GM18907 (cell line): ENCODE data around the gene PLB1.

Experiments used
- ATAC-seq: cut with Tn5 transposase; IDR thresholded peaks from one replicate; pipeline ENCODE4 v1.9.1; 2021; ENCODE audit warnings: mild to moderate bottlenecking, moderate library complexity; ENCODE audit not compliant: unreplicated experiment

PLB1 gene

DNA sequence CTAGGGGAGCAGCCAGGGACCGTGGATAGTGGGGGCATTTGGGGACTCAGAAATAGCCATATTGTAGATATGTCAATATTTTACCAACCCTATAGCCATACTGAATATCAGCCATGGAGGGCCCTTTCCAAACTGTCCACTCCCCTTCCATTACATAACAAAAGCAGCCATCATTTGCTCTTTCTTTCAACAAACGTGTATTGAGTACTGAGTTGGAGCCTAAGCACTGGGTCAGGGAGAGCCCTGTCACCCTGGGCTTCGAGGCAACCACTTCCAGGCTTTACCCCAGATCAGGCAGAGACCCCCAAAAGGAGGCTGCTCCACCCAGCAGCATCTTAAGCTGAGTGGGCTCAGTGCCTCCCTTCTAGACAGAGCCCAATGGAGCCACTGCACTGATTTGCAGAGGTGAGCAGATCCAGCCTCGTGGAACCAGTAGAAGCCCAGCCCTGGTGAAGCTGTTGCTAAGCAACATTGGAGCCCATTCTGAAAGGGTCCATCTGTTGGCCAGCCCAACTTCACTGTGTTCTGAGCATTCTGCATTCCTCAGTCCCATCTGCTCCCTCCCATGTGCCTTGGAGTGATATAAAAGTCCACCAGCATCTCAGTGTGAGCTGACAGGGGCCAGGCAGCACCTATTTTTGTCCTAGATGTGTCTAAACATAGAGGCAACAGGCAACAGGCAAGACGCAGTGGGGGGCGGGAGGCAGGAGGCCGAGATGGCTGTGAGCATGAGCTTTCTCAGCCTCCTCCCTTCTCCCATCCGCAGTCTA lies 112.1 kb downstream of the PLB1 start:
- ATAC-seq: no peak

DNA sequence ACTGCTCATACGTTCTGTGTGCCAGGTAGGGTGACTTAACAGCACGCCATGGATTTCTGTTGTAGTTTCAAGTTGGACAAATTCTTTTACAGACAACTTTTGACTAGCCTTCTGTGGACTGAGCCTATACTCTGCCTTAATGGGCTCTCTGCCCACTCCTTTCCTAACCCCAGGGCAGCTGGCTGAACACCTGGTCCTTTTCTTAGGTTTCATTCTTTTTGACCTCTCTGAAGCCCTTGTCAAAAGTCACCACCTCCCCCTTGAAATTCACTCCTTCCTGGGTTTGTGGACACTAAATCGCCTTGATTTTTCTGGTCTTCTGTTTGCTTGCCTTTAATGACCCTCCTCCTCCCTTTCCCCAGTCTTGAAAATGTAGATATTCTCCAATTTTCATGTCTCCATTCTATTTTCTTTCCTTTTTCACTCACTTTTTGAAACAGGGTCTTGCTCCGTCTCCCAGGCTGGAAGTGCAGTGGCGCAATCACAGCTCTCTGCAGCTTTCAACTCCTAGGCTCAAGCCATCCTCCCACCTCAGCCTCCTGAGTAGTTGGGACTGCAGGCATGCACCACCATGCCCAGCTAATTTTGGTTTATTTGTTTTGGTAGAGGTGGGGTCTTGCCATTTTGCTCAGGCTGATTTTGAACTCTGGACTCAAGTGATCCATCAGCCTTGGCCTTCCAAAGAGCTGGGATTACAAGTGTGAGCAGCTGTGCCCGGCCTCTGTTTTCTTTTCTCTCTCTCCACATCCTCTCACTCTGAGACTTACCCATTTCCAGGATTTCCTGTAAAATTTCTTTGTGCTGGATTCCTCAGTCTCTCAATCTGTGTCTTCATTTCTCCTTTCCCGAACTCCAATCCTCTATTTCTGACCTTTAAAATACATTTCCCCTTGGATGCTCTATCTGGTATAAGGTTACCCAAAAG lies 112.9 kb downstream of the PLB1 start:
- ATAC-seq: no peak

DNA sequence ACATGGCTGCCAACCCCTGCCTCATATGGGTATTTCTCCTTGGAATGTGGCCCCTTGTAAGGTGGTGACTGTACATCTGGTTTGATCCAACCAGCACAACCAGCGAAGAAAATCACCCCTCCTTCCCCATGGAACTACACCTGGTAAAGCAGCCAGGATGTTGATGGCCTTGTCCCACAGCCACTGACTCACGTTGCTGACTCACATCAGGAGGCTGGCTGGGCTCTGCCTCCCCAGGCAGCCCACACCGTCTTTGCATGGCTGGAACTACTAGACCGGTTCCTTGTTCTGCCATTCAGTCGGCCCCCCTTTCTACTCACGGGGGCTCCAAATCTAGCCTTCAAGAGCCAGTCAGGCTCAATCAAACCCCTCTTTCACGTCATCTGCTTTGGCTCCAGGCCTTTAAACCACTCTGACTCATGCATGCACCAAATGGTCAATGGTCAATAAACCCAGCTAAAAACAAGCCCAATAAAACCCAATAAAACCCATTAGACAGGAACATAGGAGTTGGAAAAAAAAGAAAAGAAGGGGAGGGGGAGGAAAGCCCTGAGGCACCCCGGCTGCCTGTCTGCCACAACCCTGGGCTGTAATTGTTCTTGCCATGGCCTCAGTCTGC lies 114.8 kb downstream of the PLB1 start:
- ATAC-seq: no peak

DNA sequence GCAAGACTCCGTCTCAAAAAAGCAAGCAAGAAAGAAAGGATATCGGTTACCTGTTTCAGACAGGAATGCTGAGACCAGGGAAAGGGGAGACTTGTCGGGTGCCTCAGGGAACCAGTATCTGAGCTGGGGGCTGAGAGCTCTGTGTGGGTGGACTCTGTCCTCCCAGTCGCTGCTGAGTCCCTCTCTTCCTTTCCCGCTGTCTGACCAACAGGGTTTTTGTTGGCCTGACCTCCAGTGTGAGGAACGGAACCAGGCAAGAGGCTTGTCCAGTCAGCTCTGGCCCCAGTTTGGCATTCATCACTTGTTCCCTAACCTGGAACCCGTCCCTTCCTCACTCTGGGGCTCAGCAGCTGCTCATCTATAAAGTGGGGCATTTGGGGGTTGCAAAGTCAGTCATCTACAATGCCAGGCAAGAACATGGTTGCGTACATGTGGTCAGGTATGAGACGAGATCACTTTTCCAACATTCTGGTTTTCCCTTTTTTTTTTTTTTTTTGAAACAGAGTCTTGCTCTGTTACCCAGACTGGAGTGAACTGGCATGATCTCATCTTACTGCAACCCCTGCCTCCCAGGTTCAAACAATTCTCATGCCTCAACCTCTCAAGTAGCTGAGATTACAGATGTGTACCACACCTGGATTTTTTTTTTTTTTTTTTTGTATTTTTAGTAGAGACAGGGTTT lies 116.4 kb downstream of the PLB1 start:
- ATAC-seq: no peak

DNA sequence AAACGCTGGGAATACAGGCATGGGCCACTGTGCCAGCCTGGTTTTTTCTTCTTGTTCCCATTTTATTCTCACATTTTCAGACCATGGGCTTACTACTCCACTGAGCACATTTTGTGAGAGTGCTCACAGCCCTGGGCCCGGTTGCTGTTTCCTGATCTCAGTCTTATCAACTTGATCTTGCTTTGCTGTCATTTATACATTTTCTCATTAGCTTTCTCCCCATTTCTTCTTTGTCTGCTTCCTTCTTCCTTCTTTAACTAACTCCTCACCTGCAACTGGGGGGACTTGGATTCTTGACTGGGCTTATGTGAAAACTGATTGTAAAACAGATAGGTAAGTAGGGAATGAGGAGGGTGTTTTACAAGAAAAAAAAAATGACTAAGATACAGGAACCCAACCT lies 117.3 kb downstream of the PLB1 start:
- ATAC-seq: no peak

DNA sequence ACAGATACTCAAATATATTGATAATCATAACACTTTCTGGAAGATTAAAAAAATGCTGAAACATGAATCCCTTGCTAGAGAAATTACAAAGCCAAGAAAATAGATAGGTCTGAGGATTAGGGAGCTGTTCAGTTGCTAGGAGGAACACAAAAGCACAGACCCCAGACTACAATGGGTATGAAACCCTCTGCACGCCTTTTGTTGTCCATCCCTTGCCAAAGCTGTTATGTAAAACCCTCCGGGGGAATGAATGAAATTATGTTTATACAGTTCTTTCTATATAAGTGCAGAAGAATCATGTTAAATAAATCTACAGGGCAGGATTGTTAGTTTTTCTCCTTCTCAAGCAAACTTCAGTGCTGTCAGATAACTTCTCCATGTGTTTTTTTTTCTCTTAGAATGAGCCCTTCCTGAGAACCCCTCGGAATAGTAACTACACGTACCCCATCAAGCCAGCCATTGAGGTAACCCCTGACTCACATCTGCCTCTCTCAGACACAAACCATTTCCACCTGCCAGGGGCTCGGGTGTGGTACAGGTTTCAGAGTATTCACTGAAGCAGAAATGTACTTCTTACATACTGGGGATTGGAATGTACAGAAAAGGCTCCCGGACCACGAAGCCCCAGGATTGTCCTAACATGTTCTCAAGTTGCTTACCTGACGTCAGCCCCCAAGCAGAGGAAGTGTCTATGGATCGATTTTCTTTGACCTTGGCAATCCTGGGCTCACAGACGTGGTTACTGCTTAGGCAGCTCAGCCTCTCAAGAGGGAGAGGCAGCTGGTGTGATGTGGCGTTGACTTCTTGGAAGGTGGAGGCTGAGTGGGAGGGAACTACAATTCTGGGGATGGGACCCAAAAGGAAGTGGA lies 118.0 kb downstream of the PLB1 start:
- ATAC-seq: no peak

DNA sequence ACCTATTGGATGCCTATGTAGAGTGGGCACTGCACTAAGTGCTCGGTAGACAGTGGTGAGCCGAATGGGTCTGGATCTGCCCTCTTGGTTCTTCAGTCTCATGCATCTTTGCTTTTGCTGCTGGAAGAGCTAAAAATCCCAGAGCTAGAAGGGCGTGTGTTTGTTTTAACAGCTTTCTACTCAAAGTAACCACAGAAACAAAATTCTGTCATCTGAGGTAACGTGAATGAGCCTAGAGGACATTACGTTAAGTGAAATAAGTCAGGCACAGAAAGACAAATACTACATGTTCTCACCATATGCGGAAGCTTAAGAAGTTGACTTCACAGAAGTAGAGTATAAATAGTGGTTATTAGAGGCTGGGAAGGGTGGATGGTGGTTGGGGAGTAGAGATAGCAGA lies 119.8 kb downstream of the PLB1 start:
- no peak for ATAC-seq

DNA sequence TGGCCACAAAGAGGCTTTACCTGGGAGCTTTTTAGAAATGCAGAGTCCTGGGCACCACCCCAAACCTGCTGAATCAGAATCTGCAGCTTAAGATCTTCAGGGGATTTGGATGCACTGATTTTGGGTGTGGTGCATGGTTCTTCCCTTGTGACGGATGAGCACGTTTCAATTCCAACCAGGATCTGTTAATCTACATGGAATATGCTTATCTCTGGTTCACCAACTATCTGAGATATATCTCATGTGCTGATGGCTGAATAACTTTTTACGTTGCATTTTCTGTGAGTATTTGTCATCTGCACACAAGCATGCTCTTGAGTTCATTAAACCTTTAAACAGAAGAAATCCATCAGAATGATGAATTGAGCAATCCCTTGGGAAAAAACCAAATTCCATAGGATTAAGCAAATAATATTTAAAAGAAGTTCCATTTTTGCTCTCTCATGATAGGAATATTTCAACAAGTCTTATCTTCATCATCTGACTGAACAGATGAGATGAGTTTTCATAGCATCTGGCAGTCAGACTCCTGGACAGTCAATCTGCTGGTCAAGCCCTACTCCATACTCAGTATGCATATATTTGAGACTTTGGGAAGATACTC lies 120.6 kb downstream of the PLB1 start:
- no peak for ATAC-seq

DNA sequence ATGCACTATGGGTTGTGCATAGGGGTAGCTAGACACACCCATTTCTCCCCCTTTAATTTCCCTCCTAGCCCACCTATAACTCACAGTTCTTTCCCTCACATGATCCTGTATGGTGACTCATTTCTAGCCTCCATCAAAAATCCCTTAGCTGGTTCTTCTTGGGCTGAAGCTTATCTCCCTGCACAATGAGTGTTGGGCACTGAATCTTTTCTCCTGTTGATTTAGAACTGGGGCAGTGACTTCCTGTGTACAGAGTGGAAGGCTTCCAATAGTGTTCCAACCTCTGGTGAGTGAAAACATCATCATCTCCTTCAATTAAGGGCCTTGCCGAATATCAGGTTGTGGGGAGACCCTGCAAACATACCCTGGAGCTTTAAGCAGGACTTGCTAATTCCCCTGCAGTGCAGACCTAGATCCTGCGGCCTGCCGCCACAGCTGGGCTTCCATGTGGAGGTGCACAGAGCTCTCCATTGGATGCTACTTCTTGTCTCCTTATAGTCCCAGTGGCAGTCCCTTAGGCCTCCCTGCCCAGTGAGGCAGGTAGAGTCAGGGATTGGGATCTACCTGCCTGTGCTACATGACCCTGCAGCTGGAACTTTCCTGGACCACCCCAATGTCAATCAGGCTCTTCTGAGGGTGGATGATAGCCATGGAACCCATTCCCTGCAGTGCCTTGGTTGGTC lies 121.8 kb downstream of the PLB1 start:
- no peak for ATAC-seq

DNA sequence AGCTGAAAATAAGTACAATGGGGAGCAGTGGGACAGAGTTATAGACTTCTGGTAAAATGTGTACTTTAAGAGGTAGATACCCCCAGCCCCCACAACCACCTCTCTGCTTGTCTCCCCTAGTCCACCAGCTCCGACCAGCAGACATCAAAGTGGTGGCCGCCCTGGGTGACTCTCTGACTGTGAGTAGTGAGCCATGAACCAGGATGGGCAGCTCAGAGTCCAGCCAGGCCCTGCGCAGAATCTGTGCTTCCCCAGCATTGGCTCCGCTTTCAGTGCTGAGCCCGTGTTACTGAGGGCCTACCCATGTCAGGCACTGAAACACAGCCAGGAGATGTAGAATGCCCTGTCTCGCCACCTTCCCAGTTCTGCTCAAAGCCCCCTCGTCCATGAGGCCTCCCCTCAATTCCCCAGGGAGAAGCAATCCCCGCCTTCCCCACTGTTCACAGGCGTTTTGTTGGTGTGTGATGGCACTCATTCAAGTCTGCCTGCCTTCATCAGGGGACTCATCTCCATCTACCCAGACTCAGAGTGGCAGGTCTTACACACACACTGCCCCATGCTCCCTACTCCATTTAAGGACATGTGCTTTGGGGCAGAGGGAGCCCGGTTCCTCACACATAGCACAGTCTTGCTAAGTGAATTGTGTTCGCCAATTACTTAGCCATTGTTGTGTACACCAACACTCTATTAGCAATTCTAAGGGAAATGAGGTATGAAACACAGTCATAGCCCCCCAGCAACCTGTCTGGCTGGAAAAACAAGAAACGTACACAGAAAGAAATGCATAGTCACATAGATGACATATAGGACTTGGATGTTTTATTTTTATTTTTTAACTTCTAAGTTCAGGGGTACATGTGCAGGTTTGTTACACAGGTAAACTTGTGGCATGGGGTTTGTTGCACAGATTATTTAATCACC lies 122.6 kb downstream of the PLB1 start:
- ATAC-seq: no peak

DNA sequence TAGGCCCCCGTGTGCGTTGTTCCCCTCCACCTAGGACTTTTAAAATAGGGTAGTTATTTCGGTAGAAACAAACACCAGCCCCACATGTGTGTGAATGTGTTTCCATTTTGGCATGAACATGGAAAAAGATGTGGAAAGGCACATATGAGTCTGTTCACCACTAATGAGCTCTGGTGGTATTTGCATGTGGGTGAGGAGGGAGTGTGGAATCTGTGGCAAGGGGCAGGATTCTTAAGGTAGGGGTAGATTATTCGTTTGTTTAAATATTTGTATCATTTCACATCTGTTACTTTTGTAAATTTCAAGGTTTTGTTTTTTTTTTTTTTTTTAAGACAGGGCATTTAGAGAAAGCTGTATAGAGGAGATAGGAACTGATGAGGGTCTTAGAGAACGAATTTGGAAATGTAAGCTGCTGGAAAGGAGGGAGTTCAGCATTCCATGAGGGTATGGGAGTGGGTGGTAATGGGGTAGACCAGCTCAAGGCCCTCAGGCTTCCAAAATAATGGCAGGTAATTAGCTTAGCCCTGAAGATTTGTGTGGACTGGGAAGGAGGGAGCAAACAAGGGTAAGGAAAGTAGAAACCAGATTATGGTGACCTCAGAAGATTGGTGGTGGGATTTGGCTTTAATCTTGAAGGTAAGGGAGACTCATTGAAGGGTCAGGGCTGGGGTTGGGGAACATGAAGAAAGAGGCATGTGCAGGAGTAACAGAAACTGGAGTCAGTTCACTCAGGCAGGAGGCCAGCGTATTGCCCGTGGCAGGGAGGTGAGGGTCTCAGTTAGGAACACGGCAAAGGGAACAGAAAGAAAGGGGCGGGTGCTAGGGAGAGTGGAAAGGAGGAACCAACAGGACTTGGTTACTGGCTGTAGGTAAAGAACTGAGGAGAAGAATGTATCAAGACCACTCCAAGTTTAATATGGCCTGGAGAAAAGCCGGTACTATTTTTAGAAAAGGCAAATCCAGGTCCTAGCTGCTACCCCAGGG lies 123.6 kb downstream of the PLB1 start:
- ATAC-seq: no peak

DNA sequence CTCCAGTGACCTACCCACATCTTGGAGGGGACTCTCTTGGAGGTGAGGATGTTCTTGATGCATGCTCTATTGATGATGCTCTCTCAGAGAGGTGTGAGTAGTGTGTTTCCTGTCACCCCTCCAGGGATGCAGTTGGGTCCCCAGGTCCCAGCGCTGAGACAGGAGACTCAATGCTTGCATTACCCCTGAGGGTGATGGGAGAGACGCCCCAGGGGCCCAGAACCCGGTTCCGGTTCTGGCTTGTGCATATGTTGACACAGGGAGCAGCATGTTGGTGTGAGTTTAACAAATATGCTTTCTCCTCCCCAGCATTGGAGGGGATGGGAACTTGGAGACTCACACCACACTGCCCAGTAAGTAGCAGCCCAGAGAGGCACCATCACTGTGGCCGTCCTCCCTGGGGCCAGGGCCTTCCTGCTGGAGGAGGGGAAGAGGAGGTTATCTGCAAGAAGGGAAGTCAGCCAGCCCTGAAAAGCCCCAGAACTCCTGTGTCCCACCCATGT lies 124.5 kb downstream of the PLB1 start:
- no peak for ATAC-seq

DNA sequence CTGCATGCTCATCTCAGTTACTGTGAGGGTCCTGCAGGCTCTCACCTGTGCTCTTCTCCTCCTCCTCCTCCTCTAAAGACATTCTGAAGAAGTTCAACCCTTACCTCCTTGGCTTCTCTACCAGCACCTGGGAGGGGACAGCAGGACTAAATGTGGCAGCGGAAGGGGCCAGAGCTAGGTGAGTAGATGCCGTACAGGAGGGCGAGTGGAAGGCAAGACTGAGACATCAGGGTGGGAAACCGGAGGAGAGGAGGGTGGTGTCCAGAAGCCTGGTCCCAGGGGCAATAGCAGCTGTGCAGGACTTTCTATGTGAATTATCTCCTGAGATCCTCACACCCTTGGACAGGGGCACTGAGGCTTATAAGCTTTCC lies 124.9 kb downstream of the PLB1 start:
- ATAC-seq: no peak

DNA sequence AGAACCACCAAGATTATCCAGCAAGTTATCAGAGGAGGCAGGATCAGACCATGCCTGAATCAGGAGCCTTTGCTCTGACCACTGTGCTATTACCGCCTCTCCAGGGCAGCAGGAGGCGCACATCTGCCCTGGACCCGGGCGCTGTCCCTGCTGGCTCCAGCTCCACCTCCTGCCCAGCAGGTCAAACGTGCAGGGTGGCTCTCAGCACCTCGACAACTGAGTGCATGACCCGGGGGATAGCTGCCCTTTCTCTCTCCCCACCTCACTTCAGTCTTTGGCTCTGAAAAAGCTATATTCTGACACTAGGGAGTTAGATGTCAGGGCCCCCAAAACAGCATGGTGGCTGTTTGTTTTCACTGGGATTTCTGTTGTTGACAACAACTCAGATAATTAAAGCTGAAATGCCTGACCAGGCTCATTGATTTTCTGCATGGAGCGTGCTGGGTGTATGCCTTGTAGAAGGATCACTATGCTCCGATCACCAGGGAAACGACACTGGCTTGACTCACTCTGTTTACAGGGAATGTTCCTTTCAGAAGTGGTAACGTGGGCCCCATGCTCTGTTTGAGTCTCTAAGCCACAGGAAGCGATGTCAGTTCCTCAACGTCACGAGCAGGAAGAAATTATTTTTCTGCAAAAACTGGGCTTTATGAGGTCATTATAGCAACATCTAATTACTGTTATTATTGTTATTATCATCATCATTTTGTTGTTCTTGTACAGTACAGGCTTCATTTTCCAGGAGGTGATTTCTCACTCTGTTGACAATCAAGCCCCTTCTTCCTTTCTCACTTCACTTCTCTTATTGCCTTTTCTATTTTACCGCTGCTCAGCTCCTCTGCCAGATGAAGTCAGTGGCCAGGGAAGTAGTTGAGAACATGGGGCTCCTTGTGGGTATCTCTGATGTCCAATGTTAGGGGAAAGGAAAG lies 125.6 kb downstream of the PLB1 start:
- ATAC-seq: no peak

DNA sequence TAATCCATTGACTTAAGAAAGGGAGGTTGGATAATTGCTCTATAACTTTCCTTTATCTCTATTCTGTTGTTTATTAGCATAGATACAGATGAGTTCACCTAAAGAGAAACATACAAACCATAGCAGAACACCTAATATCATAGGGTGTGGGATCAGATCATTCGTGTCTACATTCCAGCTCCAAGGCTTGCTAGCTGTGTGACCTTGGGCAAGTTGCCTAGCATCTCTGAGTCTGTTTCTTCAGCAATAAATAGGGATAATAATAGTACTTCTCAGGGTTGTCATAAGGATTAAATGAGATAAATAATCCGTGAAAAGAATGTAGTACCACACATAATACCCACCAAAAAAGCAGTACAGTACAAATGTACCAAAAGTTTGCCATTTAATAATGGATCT lies 126.2 kb downstream of the PLB1 start:
- ATAC-seq: no peak
